OCI-LY1 (cell line): ENCODE data around the gene CKAP5.

Source experiments
- CTCF ChIP-seq: fragments of 200-600 bp; sonication (generic), shearing (Covaris generic); IDR thresholded peaks from 2 replicates; pipeline ENCODE4 v1.5.1; 2017; ENCODE audit warnings: mild to moderate bottlenecking, antibody characterized with exemption, low read length, moderate library complexity, mixed read lengths
- EZH2 ChIP-seq: fragments of 200-600 bp; sonication (generic), shearing (Covaris generic); IDR thresholded peaks from 2 replicates; pipeline ENCODE4 v1.8.0; 2017; ENCODE audit warnings: borderline replicate concordance, mixed run types, mild to moderate bottlenecking, antibody characterized with exemption, low read length, moderate library complexity, mixed read lengths

GRCh38 chr11:46719543-46720218, 126.4 kb downstream of the CKAP5 start:
- TF ChIP-seq EZH2 (no peak), CTCF (no peak)
